AG08395 (cell line): ENCODE measurements around the gene TUB.

ENCODE experiments used
- DNase-seq: peaks from one replicate; pipeline ENCODE4 v3.0.0; 2012; ENCODE audit warnings: mixed read lengths, low spot score

TUB gene

GRCh38 chr11:8068605-8069221 lies 12.3 kb upstream of the TUB start:
- peak; percentile 88 for DNase-seq

- DNase-seq = no peak
These were observed 11.2 kb upstream of the TUB start for GRCh38 chr11:8069771-8070170.

- peak; percentile 76 for DNase-seq
These were observed 10.4 kb upstream of the TUB start for GRCh38 chr11:8070417-8071115.

- no peak for DNase-seq
These were observed 9.1 kb upstream of the TUB start for GRCh38 chr11:8071616-8072581.

GRCh38 chr11:8075119-8075726 lies 5.8 kb upstream of the TUB start:
- DNase-seq = no peak

GRCh38 chr11:8079111-8079675 lies 1.8 kb upstream of the TUB start:
- DNase-seq = no peak

- DNase-seq = no peak
These were observed 841 bp upstream of the TUB start for GRCh38 chr11:8080069-8080670.

- DNase-seq = peak; percentile 28
These were observed 710 bp downstream of the TUB start for GRCh38 chr11:8081591-8082250.

GRCh38 chr11:8082391-8083087 lies 1.5 kb downstream of the TUB start:
- DNase-seq = peak; percentile 43

GRCh38 chr11:8083088-8083395 lies 2.0 kb downstream of the TUB start:
- no peak for DNase-seq

- DNase-seq = no peak
These were observed 2.9 kb downstream of the TUB start for GRCh38 chr11:8083871-8084281.

GRCh38 chr11:8084352-8084751 lies 3.3 kb downstream of the TUB start:
- no peak for DNase-seq

GRCh38 chr11:8085011-8085645 lies 4.1 kb downstream of the TUB start:
- no peak for DNase-seq

GRCh38 chr11:8086001-8086479 lies 5.0 kb downstream of the TUB start:
- DNase-seq = peak; percentile 47

GRCh38 chr11:8086571-8086970 lies 5.6 kb downstream of the TUB start:
- DNase-seq = no peak

- no peak for DNase-seq
These were observed 6.2 kb downstream of the TUB start for GRCh38 chr11:8087185-8087584.

- no peak for DNase-seq
These were observed 6.7 kb downstream of the TUB start for GRCh38 chr11:8087756-8088155.

- no peak for DNase-seq
These were observed 8.9 kb downstream of the TUB start for GRCh38 chr11:8089791-8090510.

- no peak for DNase-seq
These were observed 9.7 kb downstream of the TUB start for GRCh38 chr11:8090756-8091155.
